UCSD-AML1 (cell line): ENCODE measurements around the gene PNPLA1.

Source experiments
- DNase-seq: peaks from one replicate; lab custom pipeline; 2025; ENCODE audit not compliant: unreplicated experiment; lab: John Stamatoyannopoulos, UW

Gene PNPLA1

GRCh38 chr6:36245572-36246061, 24.2 kb upstream of the PNPLA1 start:
- peak; percentile 42 for DNase-seq

DNA sequence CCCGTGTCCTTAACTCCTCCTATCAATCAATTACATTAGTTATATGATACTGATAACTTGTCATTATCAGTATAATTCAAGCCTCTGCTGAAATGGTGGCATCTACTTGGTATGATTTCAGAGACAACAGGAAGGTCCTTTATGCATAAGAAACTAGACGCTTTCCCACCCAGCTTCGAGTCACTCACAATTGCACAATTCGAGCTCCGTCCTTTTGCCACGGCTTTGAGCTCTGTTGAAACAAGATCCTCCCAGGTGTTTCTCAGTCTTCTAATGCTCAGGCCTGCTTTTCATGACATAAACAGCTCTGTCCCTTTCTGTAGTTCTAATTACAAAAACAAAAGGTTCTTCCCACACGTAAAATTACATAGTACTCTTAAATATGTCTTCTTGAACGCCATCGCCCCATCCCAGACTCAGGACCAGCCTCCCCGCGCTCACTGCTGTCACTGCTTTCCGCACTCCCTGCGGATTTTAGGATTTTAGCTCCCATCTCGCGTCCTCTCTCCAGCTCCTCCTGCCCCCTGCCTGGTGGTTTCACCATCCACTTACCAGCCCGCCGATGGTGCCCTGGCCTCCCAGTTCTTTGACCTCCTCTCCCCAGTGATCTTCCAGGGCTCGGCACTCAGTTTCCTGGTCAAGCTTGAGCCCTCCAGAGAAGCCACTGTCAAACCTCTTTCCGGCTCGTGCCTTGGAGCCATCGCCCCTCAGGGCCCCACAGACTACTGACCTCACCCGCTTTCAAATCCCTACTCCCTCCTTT, 23.2 kb upstream of the PNPLA1 start:
- DNase-seq = no peak

DNA sequence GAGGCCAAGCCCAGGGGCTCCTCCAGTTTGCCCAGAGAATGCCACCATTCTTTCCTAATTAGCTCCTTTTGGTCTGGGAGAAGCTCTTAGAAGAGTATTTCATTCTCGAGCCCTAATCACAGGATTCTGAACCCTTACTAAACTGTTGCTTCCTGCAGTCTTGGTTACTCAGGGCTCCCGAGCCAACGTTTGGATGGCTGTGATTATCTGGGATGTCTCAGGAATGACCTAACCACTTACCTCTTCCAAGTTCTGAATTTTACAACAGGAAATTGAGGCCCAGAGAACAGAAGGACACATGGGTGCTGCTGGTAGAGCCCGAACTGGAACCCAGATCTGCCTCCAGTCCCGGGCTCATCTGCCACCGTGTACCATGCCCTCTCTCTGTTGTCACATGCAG, 22.2 kb upstream of the PNPLA1 start:
- DNase-seq = no peak

GRCh38 chr6:36248980-36249379, 20.9 kb upstream of the PNPLA1 start:
- DNase-seq = no peak

DNA sequence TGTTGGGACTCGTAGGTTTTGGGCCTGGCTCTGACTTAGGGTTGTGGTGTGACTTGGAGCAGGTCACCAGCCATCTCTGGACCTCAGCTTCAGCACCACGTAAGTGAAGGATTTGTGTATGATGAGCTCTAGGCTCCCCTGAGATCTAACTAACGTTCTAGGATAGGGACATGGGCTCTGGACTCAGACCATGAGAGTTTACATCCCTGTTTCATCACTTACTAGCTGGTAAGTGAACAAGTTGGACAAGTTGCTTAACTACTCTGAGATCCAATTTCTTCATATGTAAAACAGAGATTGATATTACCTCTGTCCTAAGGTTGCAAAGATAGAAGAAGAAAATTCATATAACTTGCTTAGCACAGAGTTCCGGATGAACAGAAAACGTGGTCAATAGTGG, 20.3 kb upstream of the PNPLA1 start:
- DNase-seq = no peak

DNA sequence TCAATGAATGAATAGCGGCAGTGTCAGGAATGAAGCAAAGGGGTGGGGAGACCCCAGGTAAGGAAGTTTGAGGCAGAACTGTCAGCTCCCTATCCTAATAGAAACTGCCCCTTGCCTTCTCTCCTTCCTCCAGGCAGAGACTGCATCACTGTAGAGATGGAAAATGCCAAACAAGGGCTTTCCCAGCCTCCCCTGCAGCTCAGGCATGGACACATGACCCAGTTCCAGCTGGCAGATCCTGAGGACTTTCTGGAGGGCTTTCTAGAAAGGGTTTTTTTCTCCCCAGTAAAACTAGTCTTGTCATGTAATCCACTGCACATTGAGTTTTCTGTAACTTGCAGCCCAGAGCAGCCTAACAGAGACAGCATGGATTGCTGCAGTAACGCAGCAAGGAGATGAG, 17.9 kb upstream of the PNPLA1 start:
- DNase-seq = no peak

DNA sequence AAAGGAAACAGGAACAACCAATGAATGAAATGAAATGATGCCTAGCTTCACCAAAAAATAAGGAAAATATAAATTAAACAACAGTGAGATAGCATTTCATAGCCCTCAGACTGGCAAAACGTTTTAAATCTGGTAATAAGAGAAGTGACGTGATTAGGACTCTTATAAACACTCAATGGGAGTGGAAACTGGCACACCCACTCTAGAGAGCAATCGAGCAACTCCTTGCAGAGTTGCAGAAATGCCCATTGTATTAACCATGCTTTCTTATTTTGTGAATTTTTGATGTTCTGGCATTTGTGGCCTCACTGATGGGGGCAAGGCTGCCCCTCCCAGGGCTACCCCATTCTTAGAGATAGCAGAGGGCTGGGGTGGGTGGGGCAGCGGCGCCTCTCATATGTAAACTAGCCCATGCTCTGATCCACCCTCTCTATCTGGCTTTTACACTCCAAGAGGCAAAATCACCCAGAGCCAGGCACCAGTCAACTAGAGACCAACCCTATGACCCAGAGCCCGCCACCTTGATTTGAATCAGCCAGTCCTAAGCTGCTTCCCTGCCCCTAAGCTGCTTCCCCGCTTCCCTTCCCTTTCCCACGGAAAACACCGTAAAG, 6.4 kb upstream of the PNPLA1 start:
- no peak for DNase-seq

DNA sequence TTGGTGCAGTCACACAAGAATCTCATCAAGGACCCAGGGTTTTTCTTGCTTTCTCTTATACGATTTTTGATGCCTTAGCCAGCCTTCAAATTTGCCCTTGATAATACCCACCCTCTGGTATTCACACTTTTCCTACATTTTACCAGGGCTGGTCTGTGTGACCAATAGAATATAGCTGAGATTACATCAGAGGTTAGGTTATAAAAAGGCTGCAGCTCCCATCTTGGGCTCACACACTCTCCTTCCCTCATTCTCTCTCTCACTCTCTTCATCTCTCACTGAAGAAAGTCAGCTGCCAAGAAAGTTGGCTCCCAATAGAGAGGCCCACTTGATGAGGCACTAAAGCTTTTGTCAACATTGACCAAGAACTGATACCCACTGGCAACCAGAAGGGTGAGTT, 4.1 kb upstream of the PNPLA1 start:
- no peak for DNase-seq

DNA sequence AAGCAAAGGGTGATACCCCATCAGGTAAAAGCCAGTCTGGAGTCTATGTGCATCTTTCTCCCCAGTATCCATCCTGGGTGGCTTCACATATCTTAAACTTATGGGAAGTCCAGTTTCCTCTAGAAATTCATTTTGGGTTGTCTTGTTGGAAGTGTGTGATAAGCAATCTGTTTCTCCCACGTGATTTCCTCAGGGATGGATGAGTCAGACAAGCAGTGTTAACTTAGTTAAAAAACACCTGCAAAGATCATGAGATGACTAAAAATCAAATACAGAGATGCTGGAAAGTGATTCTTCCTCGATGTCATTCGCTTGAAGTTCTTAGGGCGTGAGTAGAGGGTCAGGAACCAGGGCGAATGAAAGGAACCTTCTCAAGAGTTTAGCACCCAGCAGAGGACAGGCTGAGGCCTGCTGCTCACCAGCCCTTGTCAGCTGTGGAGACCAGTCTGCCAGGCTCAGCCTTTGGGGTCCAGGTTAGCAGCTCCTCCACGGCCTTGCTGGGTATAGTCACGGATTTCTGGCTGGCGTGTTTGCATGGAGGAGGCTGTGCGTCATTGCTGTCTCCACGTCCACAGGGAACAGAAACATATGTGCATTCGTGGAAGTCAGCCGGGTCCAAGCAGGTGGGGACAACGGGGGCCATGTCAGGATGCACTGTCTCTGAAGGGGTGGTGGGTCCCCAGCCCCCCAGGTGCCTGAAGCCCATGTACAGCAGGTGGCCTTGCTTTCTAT, 2.8 kb upstream of the PNPLA1 start:
- no peak for DNase-seq

- DNase-seq = no peak
Observed at GRCh38 chr6:36267731-36268477, 2.0 kb upstream of the PNPLA1 start.

DNA sequence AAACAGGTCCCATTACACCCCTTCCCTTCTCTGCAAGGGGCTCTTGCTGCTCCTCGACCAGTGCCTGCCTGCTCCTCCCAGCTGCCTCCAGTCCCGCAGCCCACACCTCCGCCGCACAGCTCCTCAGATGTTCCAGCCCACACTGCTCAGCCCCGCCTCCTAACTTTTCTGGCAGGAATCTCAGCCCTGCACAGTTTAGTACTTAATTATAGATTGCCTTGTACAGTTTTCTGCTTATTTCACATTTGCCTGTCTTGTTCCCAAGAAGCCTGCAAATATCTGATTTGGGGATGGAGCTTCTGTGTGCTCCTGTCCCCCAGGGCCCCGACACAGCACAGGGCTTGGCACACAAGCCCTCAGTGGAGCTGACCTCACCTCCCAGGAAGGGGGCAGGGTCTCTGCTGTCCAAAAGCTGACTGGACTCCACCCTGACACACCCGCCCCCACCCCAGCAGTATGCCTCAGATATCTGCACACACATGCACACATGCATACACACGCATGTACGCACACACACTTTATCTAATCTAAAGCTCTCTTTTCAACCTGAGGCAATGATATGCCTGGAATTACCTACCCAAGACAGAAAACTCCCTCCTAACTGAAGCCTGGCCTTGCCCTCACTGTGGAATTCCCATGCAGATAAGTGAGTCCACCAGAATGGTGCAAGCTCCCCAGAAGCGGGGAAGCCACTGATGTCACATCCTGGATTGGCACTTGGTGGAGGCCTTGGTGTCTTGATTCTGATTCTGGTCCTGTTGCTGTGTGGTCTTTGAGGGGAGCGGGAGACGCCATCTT, 1.2 kb upstream of the PNPLA1 start:
- no peak for DNase-seq

- no peak for DNase-seq
Observed at GRCh38 chr6:36272234-36272633, 2.4 kb downstream of the PNPLA1 start.

DNA sequence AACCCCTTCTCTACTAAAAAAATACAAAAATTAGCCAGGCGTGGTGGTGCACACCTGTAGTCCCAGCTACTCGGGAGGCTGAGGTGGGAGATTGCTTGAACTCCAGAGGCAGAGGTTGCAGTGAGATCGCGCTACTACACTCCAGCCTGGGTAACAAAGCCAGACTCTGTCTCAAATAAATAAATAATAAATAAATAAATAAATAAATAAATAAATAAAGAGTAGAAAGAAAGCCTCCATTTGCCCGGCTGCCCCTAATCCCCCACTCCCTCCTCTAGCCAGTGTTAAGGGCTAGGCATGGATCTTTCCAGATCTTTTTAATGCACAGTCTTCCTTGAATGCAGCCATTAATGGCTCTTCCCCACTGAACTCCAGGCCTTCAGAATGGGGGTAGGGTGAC, 3.2 kb downstream of the PNPLA1 start:
- no peak for DNase-seq

- DNase-seq = no peak
Observed at GRCh38 chr6:36273802-36274514, 4.1 kb downstream of the PNPLA1 start.

- no peak for DNase-seq
Observed at GRCh38 chr6:36276581-36277536, 7.0 kb downstream of the PNPLA1 start.

DNA sequence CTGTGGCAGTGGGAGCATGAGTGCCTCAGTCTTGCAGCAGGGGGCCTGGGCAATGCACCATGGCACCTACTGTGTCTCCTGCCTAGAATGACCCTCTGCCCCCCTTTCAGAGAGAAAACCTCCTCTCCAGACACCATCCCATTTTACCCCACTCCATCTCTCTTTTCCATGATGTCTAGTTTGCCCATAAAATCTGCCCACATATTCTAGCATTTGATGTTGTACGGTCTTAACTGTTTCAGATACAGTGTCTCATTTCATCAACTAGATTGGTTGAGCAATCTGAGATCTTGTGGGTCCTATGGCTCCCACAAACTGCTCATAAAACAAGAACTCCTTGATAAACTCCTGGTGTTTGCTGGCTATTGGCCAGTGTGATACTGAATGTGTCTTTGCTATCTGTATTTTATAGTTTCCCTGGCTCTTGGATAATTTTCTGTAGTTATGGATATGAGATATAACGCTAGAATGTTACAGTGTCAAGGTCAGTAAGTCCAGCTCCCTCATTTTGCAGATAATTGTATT, 8.1 kb downstream of the PNPLA1 start:
- DNase-seq = no peak

GRCh38 chr6:36280467-36280866, 10.6 kb downstream of the PNPLA1 start:
- no peak for DNase-seq

- DNase-seq = no peak
Observed at GRCh38 chr6:36280983-36281382, 11.1 kb downstream of the PNPLA1 start.

- no peak for DNase-seq
Observed at GRCh38 chr6:36283608-36284007, 13.7 kb downstream of the PNPLA1 start.
